Mucosa of stomach (tissue), 1 donor: Measurements from ENCODE around the gene TXNL1.

ENCODE experiments used
- H3K27me3 ChIP-seq: one replicate; pipeline ENCODE4 v1.7.0; 2013; ENCODE audit warnings: mild to moderate bottlenecking, low read length; ENCODE audit not compliant: control insufficient read depth, insufficient read depth
- H3K36me3 ChIP-seq: one replicate; pipeline ENCODE4 v1.7.0; 2013; ENCODE audit warnings: low read length; ENCODE audit not compliant: control insufficient read depth, insufficient read depth
- H3K4me1 ChIP-seq: one replicate; pipeline ENCODE4 v1.7.0; 2013; ENCODE audit warnings: mild to moderate bottlenecking, low read length; ENCODE audit not compliant: control insufficient read depth, insufficient read depth
- H3K4me3 ChIP-seq: one replicate; pipeline ENCODE4 v1.7.0; 2013; ENCODE audit warnings: low read length
- H3K9ac ChIP-seq: one replicate; pipeline ENCODE4 v1.7.0; 2013; ENCODE audit warnings: mild to moderate bottlenecking, low read length, moderate library complexity
- H3K9me3 ChIP-seq: one replicate; pipeline ENCODE4 v1.7.0; 2013; ENCODE audit warnings: mild to moderate bottlenecking, low read length, moderate library complexity; ENCODE audit not compliant: control insufficient read depth
- donor health status: Pancreatic carcinoma.

The TXNL1 gene

GRCh38 chr18:56639571-56639970 is 1.2 kb upstream of the TXNL1 start:
- H3K4me1 ChIP-seq = no peaks in the 10 kb centered on the region
- no peak overlapping the region for H3K9ac ChIP-seq
- no peaks in the 10 kb centered on the region for H3K27me3 ChIP-seq
- H3K36me3 ChIP-seq = no peaks in the 10 kb centered on the region
- H3K4me3 ChIP-seq = no peak overlapping the region
- no peaks in the 10 kb centered on the region for H3K9me3 ChIP-seq

GRCh38 chr18:56639104-56639381 is 651 bp upstream of the TXNL1 start:
- peak overlapping the region; percentile 57 for H3K9ac ChIP-seq
- no peaks in the 10 kb centered on the region for H3K9me3 ChIP-seq
- no peaks in the 10 kb centered on the region for H3K4me1 ChIP-seq
- no peaks in the 10 kb centered on the region for H3K27me3 ChIP-seq
- no peaks in the 10 kb centered on the region for H3K36me3 ChIP-seq
- peak overlapping the region; percentile 42 for H3K4me3 ChIP-seq

GRCh38 chr18:56637711-56638231 is 621 bp downstream of the TXNL1 start:
- no peaks in the 10 kb centered on the region for H3K36me3 ChIP-seq

GRCh38 chr18:56637176-56637575 is 1.2 kb downstream of the TXNL1 start:
- Histone ChIP-seq H3K4me1 (peaks cover 3% of the 10 kb centered on the region), H3K9ac (peak overlapping the region; percentile 99), H3K27me3 (no peaks in the 10 kb centered on the region), H3K36me3 (no peaks in the 10 kb centered on the region), H3K9me3 (no peaks in the 10 kb centered on the region), H3K4me3 (peak overlapping the region; percentile 78)

More at GRCh38 chr18:56637711-56638231, 621 bp downstream of the TXNL1 start:
- Histone ChIP-seq H3K9ac (peak overlapping the region; percentile 99), H3K4me3 (peak overlapping the region; percentile 78), H3K27me3 (no peaks in the 10 kb centered on the region), H3K4me1 (no peaks in the 10 kb centered on the region), H3K9me3 (no peaks in the 10 kb centered on the region)

GRCh38 chr18:56635007-56635406 is 3.4 kb downstream of the TXNL1 start:
- Histone ChIP-seq H3K9me3 (no peaks in the 10 kb centered on the region), H3K9ac (no peak overlapping the region), H3K36me3 (no peaks in the 10 kb centered on the region), H3K27me3 (no peaks in the 10 kb centered on the region), H3K4me1 (peaks cover 7% of the 10 kb centered on the region), H3K4me3 (no peak overlapping the region)

DNA sequence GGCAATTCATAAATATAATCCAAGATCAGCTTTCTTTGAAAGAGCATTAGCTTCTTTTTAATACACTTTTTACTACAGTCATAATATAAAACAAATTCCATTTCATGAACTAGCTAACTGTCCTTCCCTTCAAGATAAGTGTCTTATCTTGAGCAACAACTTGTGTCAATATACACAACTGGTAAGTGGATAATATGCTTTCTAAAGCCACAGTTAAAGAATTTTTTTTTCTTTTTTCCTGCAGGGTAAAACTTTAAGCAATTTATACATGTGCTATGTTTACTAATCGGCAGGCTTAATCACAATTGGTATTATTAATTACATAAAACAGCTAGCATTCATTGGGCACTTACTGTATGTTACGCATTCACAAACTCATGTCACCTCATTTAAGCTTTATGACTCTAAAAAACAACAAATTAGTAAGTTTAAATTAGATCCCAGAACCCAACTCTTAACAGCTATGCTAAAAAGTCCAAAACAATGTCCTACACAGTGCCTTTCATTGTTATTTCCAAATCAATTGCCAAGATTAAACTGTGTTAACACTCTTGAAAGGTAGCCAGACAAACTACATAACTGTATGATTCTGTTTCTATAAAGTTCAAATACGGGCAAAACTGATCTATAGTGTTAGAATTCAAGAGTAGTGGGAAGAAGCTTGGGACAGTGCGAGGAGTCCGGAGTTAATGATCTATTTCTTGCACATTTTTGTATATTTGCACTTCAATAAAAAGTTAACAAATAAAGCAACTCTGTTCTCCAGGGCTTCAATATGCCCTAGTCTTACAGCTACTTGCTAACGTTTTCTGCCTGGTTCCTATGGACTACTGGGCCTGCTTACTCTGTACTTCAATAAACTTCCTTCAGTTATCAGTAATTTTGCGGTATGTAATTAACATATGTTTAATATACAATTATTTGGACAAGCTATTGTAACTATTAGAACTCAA is 6.0 kb downstream of the TXNL1 start:
- H3K9me3 ChIP-seq = no peaks in the 10 kb centered on the region
- no peak overlapping the region for H3K4me3 ChIP-seq
- no peaks in the 10 kb centered on the region for H3K36me3 ChIP-seq
- H3K9ac ChIP-seq = no peak overlapping the region
- H3K4me1 ChIP-seq = peaks cover 21% of the 10 kb centered on the region
- H3K27me3 ChIP-seq = no peaks in the 10 kb centered on the region

DNA sequence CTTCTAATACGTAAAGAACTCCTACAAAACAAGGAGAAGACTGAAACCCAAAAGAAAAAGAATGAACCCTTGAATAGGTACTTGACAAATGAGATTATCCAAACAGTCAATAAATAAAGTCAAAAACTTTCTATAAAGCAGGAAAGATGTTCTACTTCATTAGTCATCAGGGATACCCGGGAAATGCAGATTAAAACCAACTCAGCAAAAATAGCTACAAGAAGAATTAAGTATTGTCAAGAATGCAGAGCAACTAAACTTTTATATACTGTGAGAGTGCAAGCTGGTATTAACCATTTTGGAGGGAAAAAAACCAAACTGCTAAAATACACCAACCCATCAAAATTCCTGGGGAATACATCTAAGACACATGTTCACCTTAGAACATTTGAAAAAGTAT is 10.4 kb downstream of the TXNL1 start:
- Histone ChIP-seq H3K9ac (no peak overlapping the region), H3K4me1 (peaks cover 31% of the 10 kb centered on the region), H3K27me3 (no peaks in the 10 kb centered on the region), H3K4me3 (no peak overlapping the region), H3K36me3 (no peaks in the 10 kb centered on the region), H3K9me3 (no peaks in the 10 kb centered on the region)

DNA sequence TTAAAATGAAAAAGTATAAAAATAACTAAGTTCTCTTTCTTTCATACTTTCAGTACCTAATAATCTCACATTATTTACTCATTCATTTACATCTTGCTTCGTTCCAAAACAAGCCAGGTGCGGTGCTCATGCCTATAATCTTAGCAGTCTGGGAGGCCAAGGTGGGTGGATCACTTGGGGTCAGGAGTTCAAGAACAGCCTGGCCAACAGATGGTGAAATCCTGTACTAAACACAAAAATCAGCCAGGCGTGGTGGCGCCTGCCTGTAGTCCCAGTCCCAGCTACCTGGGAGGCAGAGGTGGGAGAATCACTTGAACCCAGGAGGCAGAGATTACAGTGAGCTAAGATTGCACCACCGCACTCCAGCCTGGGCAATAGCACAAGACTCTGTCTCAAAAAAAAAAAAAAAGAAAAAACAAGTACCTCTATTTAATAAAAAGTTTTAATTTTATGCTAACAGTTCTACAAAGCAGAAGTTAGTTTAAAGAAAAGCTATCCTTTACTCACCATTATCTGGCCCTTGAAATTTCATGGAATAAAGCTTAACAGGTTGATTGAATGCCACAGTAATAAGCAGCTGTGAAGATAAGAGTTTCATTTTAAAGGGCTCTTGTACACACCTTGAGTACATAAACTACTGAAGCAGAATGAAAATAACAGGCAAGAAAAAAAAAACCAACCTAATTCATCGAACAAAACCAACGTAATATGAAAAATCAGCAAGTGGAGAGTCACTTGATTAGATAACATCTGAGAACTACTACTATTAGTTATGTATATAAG is 22.5 kb downstream of the TXNL1 start:
- Histone ChIP-seq H3K9ac (no peak overlapping the region), H3K9me3 (no peaks in the 10 kb centered on the region), H3K4me1 (peaks cover 5% of the 10 kb centered on the region), H3K36me3 (peaks cover 5% of the 10 kb centered on the region), H3K27me3 (no peaks in the 10 kb centered on the region), H3K4me3 (no peak overlapping the region)

- no peaks in the 10 kb centered on the region for H3K36me3 ChIP-seq
Observed at GRCh38 chr18:56606618-56607017, 31.8 kb downstream of the TXNL1 start.

GRCh38 chr18:56598422-56598821 is 40.0 kb downstream of the TXNL1 start:
- Histone ChIP-seq H3K36me3 (no peaks in the 10 kb centered on the region), H3K4me3 (no peak overlapping the region), H3K4me1 (no peaks in the 10 kb centered on the region), H3K27me3 (no peaks in the 10 kb centered on the region), H3K9me3 (no peaks in the 10 kb centered on the region), H3K9ac (no peak overlapping the region)

More at GRCh38 chr18:56606618-56607017, 31.8 kb downstream of the TXNL1 start:
- Histone ChIP-seq H3K9me3 (no peaks in the 10 kb centered on the region), H3K9ac (no peak overlapping the region), H3K4me3 (no peak overlapping the region), H3K4me1 (no peaks in the 10 kb centered on the region), H3K27me3 (no peaks in the 10 kb centered on the region)

DNA sequence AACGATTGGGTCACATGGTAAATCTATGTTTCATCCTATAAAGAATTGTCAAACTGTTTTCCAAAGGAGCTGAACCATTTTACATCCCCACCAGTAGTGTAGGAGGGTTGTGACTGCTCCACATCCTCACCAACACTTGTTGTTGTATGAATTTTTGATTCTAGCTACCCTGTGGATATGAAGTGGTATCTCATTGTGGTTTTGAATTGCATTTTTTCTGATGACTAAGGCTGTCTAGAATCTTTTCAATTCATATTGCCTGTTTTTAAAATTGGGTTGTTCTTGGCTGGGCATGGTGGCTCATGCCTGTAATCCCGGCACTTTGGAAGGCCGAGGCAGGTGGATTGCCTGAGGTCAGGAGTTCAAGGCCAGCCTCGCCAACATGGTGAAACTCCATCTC is 44.5 kb downstream of the TXNL1 start:
- Histone ChIP-seq H3K9ac (no peak overlapping the region), H3K9me3 (no peaks in the 10 kb centered on the region), H3K4me1 (no peaks in the 10 kb centered on the region), H3K36me3 (no peaks in the 10 kb centered on the region), H3K27me3 (no peaks in the 10 kb centered on the region), H3K4me3 (no peak overlapping the region)

- no peaks in the 10 kb centered on the region for H3K4me1 ChIP-seq
- no peaks in the 10 kb centered on the region for H3K27me3 ChIP-seq
- H3K4me3 ChIP-seq = no peak overlapping the region
- no peak overlapping the region for H3K9ac ChIP-seq
- H3K9me3 ChIP-seq = no peaks in the 10 kb centered on the region
- H3K36me3 ChIP-seq = no peaks in the 10 kb centered on the region
Observed at GRCh38 chr18:56580026-56580425, 58.4 kb downstream of the TXNL1 start.
